NCI-H345 treated with DMSO at 0.1 percent for 48 hours (cell line): ENCODE results near the gene FRMD4A.
"Not testable (repeated sequence)": the region's sequence is repeated elsewhere in the genome, so short reads cannot be mapped to it uniquely, and the experiment has no call there.

Source experiments
- DNase-seq: peaks from one replicate; lab custom pipeline; 2025; ENCODE audit not compliant: unreplicated experiment; lab: John Stamatoyannopoulos, UW

FRMD4A gene

GRCh38 chr10:13924040-13924725 lies 406.5 kb downstream of the FRMD4A start:
- no peak for DNase-seq

GRCh38 chr10:13922586-13922985 lies 408.1 kb downstream of the FRMD4A start:
- no peak for DNase-seq

GRCh38 chr10:13921941-13922340 lies 408.8 kb downstream of the FRMD4A start:
- DNase-seq = no peak

GRCh38 chr10:13921131-13921530 lies 409.6 kb downstream of the FRMD4A start:
- DNase-seq = not testable (repeated sequence)

- DNase-seq = no peak
Measured at GRCh38 chr10:13920465-13920864, 410.3 kb downstream of the FRMD4A start.

GRCh38 chr10:13920031-13920430 lies 410.7 kb downstream of the FRMD4A start:
- DNase-seq = no peak

GRCh38 chr10:13917791-13918190 lies 412.9 kb downstream of the FRMD4A start:
- no peak for DNase-seq

- DNase-seq = no peak
Measured at GRCh38 chr10:13916384-13916947, 414.3 kb downstream of the FRMD4A start.

- no peak for DNase-seq
Measured at GRCh38 chr10:13915710-13916109, 415.0 kb downstream of the FRMD4A start.

GRCh38 chr10:13913897-13914296 lies 416.8 kb downstream of the FRMD4A start:
- DNase-seq = no peak

- DNase-seq = no peak
Measured at GRCh38 chr10:13911821-13912520, 418.8 kb downstream of the FRMD4A start.

GRCh38 chr10:13909516-13910258 lies 421.0 kb downstream of the FRMD4A start:
- DNase-seq = no peak

GRCh38 chr10:13908475-13908874 lies 422.2 kb downstream of the FRMD4A start:
- DNase-seq = no peak

GRCh38 chr10:13907570-13907969 lies 423.2 kb downstream of the FRMD4A start:
- no peak for DNase-seq

- DNase-seq = no peak
Measured at GRCh38 chr10:13905281-13905680, 425.4 kb downstream of the FRMD4A start.

- no peak for DNase-seq
Measured at GRCh38 chr10:13904064-13904463, 426.7 kb downstream of the FRMD4A start.

GRCh38 chr10:13902868-13903587 lies 427.7 kb downstream of the FRMD4A start:
- no peak for DNase-seq

GRCh38 chr10:13899941-13900340 lies 430.8 kb downstream of the FRMD4A start:
- no peak for DNase-seq

- DNase-seq = not testable (repeated sequence)
Measured at GRCh38 chr10:13896146-13896545, 434.6 kb downstream of the FRMD4A start.

- DNase-seq = no peak
Measured at GRCh38 chr10:13894412-13895093, 436.2 kb downstream of the FRMD4A start.
